Measurements from ENCODE around the gene GREM2. TPM values are rescaled to one million over a fixed set of nuclear protein-coding genes. Genes with fewer than 3 reads are reported as not detected.

GREM2 gene
- total RNA-seq, 1 experiment from 2014 or later: 0.17 TPM

- TF ChIP-seq NR2C2 (CRISPR knock-in tag; IDR thresholded peaks at IDR 0.05) (no peak), ESRRA (CRISPR knock-in tag; IDR thresholded peaks at IDR 0.05; ENCODE audit: borderline replicate concordance) (no peak)
Measured at GRCh38 chr1:240538776-240539430, 73.1 kb downstream of the GREM2 start (continued).

- no peaks in the 10 kb centered on the region; the same call in 1 of the 2 replicates for H3K27me3 Mint-ChIP-seq (ENCODE audit: low read depth)
Measured at GRCh38 chr1:240533154-240533780, 78.7 kb downstream of the GREM2 start.

More at GRCh38 chr1:240533154-240533780, 78.7 kb downstream of the GREM2 start:
- ChIA-PET POLR2A (no interaction called here), CTCF (no interaction called here)
- peaks cover 14% of the 10 kb centered on the region; the same call in 1 of the 2 replicates for H3K9me3 Mint-ChIP-seq
- ATAC-seq (no peak), DNase-seq (ENCODE audit: low spot score) (no peak)
- H3K36me3 Mint-ChIP-seq: no peaks in the 10 kb centered on the region
- TF ChIP-seq SP1 (CRISPR knock-in tag; conservative IDR thresholded peaks at IDR 0.05): no peak
- TF ChIP-seq CDX4 (CRISPR knock-in tag; IDR thresholded peaks at IDR 0.05; ENCODE audit: borderline replicate concordance): no peak
- TF ChIP-seq ZNF317 (CRISPR knock-in tag; IDR thresholded peaks at IDR 0.05; ENCODE audit: borderline replicate concordance, low read depth): no peak
- no peak for TF ChIP-seq FOXP4 (CRISPR knock-in tag; IDR thresholded peaks at IDR 0.05)
- no peak for TF ChIP-seq ZNF281 (CRISPR knock-in tag; IDR thresholded peaks at IDR 0.05)
- TF ChIP-seq NFATC4 (CRISPR knock-in tag; IDR thresholded peaks at IDR 0.05): no peak
- TF ChIP-seq ATF6 (CRISPR knock-in tag; IDR thresholded peaks at IDR 0.05): no peak
- TF ChIP-seq ZNF512 (CRISPR knock-in tag; IDR thresholded peaks at IDR 0.05; ENCODE audit: borderline replicate concordance): no peak
- TF ChIP-seq ZNF532 (CRISPR knock-in tag; IDR thresholded peaks at IDR 0.05; ENCODE audit: borderline replicate concordance): no peak
- TF ChIP-seq EMX1 (CRISPR knock-in tag; IDR thresholded peaks at IDR 0.05): no peak
- H3K4me3 Mint-ChIP-seq: no peak overlapping the region
- no peaks in the 10 kb centered on the region for H3K4me1 Mint-ChIP-seq
- H3K27ac Mint-ChIP-seq: no peak overlapping the region

All from WTC11 (cell line).